HG03280 (cell line): ENCODE measurements around the gene SGSM2.

ENCODE experiments used
- ATAC-seq: cut with Tn5 transposase; IDR thresholded peaks from one replicate; pipeline ENCODE4 v1.9.1; 2021; ENCODE audit warnings: mild to moderate bottlenecking, moderate library complexity; ENCODE audit not compliant: unreplicated experiment

SGSM2 gene

DNA sequence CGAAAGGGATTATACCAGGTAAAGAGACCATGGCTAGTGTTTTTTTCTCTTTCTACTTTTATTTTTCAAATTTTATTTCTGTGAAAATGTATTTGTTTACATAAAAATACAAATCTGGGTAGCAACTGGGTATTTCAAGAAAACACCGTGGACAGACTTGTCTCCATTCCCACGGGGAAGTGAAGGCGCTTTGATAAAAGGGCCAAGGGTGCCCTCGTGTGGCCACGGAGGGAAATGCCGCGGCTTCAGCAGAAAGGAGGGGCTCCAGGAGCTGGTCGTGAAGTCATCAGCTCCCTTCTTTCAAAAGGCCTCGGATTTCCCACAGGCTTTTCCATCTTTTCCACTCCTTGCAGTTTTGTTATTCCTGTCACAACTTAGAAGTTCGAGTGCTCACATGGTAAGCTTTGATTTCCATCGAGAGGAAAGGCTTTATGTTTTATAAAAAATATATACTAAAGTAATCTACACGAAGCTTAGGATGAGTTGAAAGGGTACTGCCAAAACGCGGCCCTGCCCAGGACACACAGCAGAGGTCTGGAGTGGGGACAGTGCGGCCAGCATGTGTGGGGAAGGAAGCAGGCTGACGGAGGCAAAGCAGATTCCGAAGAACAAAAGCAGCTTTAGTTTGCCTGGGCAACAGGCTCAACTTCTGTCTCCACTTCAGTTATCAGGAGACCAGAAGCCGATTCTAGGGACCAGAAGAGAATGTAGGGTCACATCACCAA, 78.9 kb downstream of the SGSM2 start:
- no peak for ATAC-seq

DNA sequence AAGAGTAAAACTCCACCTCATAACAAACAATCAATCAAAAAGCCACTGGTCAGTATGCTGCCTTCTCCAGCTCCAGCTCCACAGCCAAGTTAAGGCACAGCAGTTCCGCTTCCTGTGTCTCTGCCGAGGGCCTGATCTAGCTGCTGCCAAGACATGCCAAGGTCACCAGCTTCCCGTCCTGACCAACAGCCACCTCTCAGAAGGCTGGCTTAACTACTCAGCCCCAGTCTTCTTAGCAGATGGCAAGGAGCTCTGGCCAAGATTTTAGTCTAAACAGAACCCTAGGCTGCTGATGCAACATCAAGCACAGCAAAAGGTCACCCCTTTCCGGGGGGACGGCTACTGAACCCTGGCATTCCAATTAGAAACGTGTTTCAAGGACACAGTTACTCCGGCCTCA, 81.3 kb downstream of the SGSM2 start:
- ATAC-seq, result no peak

DNA sequence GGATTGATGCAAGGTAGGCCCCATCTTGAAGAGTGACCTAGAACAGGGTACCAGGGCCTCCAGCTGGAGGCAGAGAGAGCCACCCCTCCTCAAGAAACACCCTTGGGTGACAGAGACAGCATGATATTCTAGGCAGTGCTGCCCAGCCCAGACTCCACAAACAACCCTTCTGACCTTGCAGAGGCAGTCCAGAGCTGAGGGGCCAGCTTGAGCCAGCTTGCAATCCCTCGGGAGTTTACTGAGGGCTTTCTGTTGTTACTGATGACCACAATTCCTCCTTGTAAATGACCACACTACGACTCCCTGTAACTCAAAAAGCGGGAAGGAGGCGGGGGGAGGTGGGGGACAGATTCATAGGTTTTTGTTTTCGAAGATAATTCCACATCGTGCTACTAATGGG, 82.2 kb downstream of the SGSM2 start:
- no peak for ATAC-seq

DNA sequence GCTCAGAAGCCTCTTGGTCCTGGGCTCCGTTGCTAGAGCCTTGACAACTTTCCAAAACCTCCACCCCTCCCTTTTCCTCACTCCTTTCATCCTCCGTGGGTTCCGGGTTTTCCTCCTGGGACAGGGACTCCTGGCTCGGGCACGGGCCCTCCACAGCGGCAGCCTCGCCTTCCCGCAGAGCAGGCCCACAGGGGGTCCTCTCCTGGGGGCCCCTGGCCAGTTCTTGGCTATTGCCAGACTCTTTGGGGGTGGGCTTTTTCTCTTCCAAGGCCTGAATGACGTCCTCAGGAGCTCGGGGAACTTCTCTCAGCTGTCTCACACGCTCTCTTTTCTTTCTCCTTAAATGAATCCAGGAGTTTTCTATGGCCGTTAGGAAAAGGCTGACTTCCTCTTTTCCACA, 82.9 kb downstream of the SGSM2 start:
- no peak for ATAC-seq

DNA sequence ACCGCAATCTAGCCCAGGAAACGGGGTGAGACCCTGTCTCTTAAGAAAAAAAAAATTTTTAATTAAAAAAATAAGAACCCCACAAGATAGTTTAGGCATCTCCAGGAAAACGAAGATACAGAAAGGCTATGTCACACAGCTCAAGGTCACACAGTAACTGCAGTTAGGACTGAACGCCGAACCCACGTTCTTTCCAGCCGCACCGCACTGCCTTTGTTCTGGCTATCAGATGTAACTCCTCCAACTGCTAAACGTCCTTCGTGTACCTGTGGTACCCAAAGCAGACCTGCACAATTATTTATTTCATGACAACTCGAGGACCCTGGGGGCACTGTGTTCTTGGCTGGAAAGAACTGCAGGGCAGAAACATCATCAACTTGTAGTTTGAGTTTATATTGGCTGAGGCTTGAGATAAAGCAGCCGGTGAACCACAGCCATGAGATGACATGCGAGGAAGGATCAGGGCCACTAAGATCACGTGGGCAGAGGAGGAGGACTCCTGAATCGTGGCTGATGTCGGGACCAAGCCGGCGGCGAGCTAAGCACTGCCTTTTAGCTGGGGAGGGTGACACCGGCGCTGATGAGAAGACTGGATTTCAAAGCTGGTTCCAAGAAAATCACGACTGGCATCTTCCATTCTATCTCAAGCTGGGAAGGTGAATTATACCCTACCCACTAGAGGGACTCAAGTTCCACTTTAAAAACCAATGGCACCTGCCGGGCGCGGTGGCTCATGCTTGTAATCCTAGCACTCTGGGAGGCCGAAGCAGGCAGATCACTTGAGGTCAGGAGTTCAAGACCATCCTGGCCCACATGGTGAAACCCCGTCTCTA, 84.2 kb downstream of the SGSM2 start:
- ATAC-seq, result no peak

DNA sequence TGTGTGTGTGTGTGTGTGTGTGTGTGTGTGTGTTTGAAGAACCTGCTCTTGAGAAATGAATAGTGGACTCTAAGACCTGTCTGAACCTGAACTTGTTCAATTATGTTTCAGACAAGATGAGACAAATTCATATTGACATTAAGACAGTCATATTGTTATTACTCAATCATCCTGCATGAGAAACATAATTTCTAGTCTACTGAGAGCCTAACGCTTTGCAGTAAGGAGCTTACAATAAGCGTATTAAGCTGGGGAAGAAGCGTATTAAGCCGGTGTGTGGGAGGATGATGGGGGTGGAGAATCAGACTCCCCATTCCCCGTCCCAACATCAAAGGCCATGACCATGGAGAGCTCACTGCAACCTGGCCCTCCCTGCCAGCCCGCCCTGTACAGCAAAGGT, 86.0 kb downstream of the SGSM2 start:
- ATAC-seq, result no peak

DNA sequence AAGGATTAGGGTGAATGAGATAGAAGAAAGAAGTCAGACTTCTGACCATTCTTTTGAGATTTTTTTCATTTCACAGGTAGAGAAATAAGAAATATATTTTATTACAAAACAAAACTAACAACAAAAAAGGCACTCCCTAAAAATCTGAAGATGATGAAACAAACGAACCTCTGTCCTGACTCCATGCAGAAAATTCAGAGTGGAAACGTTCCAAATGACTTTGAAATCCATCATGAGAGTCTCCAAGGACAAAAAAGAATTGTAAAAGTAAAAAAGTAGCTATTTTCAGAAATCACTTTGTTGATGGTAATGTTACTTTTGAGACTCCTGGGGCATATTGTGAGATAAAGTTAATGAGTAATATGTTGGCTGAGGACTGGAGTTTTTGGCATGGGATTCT, 89.9 kb downstream of the SGSM2 start:
- no peak for ATAC-seq

DNA sequence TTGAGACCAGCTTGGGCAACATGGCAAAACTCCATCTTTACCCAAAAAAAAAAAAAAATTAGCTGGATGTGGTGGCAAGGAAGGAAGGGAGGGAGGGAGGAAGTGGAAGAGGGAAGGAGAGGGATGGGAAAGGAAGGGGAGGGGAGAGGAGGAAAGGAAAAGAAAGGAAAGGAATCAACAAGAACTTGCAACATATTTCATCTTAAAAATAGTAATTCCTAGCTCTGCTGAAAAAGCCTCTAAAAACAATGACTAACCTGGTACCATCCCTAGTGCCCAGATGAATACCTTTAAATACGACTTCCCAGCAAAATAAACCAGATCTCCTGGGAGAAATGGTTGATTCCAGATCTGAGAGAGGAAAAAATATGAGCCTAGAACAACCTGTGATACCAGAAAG, 90.6 kb downstream of the SGSM2 start:
- ATAC-seq, result no peak
